H1 (cell line): ENCODE results near the gene ASPG.

ENCODE experiments used
- CTCF ChIP-seq, 3 experiments: IDR thresholded peaks; 1 replicate in 2 of 3; 2 replicates in 1 of 3; pipeline versions ENCODE4 v1.5.1 to v1.6.1; 2011; ENCODE audit warnings: low read length in 3 of 3, mild to moderate bottlenecking in 3 of 3, inconsistent platforms in 2 of 3, low read depth in 1 of 3, moderate library complexity in 1 of 3; ENCODE audit not compliant: insufficient read depth in 1 of 3; ENCODE audit errors: control extremely low read depth in 1 of 3
- MAX ChIP-seq: IDR thresholded peaks from 2 replicates; pipeline ENCODE4 v1.6.1; 2012; ENCODE audit warnings: inconsistent platforms
- PHF8 ChIP-seq: fragments of 200-600 bp; sonication (generic); conservative IDR thresholded peaks from 2 replicates; pipeline ENCODE4 v1.7.1; 2012; ENCODE audit warnings: low read depth, mild to moderate bottlenecking, inconsistent platforms, low read length, moderate library complexity
- POLR2AphosphoS5 ChIP-seq: IDR thresholded peaks from 2 replicates; pipeline ENCODE4 v1.6.1; 2011; ENCODE audit warnings: low read depth, low read length
- TAF1 ChIP-seq: IDR thresholded peaks from 2 replicates; pipeline ENCODE4 v1.6.1; 2011; ENCODE audit warnings: mild to moderate bottlenecking, low read depth, low read length

GRCh38 chr14:104039214-104039613, 46.3 kb upstream of the ASPG start:
- TF ChIP-seq PHF8 (no peak), CTCF (IDR thresholded peaks at IDR 0.05; ENCODE audit: control extremely low read depth in 1 of 3, insufficient read depth in 1 of 3, low read depth in 1 of 3, low read length in 3 of 3) (no peak), MAX (no peak), TAF1 (no peak), POLR2AphosphoS5 (no peak)
